ENCODE results near the gene FURIN. TPM values are rescaled to one million over a fixed set of nuclear protein-coding genes. Genes with fewer than 3 reads are reported as not detected.
"Not testable (repeated sequence)": the region's sequence is repeated elsewhere in the genome, so short reads cannot be mapped to it uniquely, and the experiment has no call there.

The FURIN gene
- total RNA-seq, 1 donor from 2014 or later: 22.9 TPM

GRCh38 chr15:90869601-90870353 is 1.4 kb downstream of the FURIN start:
- peak; percentile 78 for DNase-seq (ENCODE audit: low spot score)

GRCh38 chr15:90870354-90871138 is 2.2 kb downstream of the FURIN start:
- no peak for DNase-seq (ENCODE audit: low spot score)

- DNase-seq (ENCODE audit: low spot score): no peak
These were observed 2.8 kb downstream of the FURIN start for GRCh38 chr15:90871139-90871715.

- DNase-seq (ENCODE audit: low spot score): no peak
These were observed 3.5 kb downstream of the FURIN start for GRCh38 chr15:90871716-90872485.

GRCh38 chr15:90872486-90873184 is 4.2 kb downstream of the FURIN start:
- peak; percentile 53 for DNase-seq (ENCODE audit: low spot score)

- no peak for DNase-seq (ENCODE audit: low spot score)
These were observed 5.2 kb downstream of the FURIN start for GRCh38 chr15:90873488-90873997.

GRCh38 chr15:90873998-90874605 is 5.7 kb downstream of the FURIN start:
- DNase-seq (ENCODE audit: low spot score): peak; percentile 69

GRCh38 chr15:90874986-90875385 is 6.6 kb downstream of the FURIN start:
- DNase-seq (ENCODE audit: low spot score): not testable (repeated sequence)

GRCh38 chr15:90875549-90875981 is 7.2 kb downstream of the FURIN start:
- no peak for DNase-seq (ENCODE audit: low spot score)

- no peak for DNase-seq (ENCODE audit: low spot score)
These were observed 7.7 kb downstream of the FURIN start for GRCh38 chr15:90876046-90876445.

- DNase-seq (ENCODE audit: low spot score): no peak
These were observed 8.3 kb downstream of the FURIN start for GRCh38 chr15:90876512-90877170.

- DNase-seq (ENCODE audit: low spot score): no peak
These were observed 8.9 kb downstream of the FURIN start for GRCh38 chr15:90877315-90877714.

- DNase-seq (ENCODE audit: low spot score): no peak
These were observed 9.6 kb downstream of the FURIN start for GRCh38 chr15:90877996-90878395.

GRCh38 chr15:90878660-90879059 is 10.3 kb downstream of the FURIN start:
- no peak for DNase-seq (ENCODE audit: low spot score)

GRCh38 chr15:90879730-90880366 is 11.5 kb downstream of the FURIN start:
- DNase-seq (ENCODE audit: low spot score): no peak

GRCh38 chr15:90880381-90881145 is 12.2 kb downstream of the FURIN start:
- no peak for DNase-seq (ENCODE audit: low spot score)

GRCh38 chr15:90881181-90881977 is 13.0 kb downstream of the FURIN start:
- DNase-seq (ENCODE audit: low spot score): no peak
